NOMO-1 treated with dmso at 0.1 percent for 144 hours (cell line): ENCODE results near the gene SPATA46.
"Not testable (repeated sequence)": the region's sequence is repeated elsewhere in the genome, so short reads cannot be mapped to it uniquely, and the experiment has no call there.

Experiments used
- DNase-seq: peaks from one replicate; lab custom pipeline; 2025; ENCODE audit not compliant: unreplicated experiment; lab: John Stamatoyannopoulos, UW

The SPATA46 gene, protein sequence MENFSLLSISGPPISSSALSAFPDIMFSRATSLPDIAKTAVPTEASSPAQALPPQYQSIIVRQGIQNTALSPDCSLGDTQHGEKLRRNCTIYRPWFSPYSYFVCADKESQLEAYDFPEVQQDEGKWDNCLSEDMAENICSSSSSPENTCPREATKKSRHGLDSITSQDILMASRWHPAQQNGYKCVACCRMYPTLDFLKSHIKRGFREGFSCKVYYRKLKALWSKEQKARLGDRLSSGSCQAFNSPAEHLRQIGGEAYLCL

DNA sequence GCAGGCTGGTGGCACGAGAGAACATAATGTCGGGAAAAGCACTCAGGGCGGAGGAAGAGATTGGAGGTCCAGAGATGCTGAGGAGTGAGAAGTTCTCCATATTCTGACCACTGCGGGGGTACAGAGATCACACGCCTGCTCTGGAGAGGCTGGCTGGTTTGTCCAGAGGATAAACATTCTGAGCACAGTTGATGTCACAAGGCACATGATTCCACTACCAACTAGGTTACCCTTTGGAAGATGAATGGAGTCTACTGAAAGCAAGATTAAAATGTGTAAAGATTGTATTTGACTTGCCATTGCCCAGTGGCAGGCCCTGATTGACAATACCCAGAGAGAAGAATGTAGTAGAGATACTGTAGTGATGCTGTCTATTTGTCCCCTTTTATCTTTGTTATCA, at the start of gene SPATA46:
Gene SPATA46 (minus strand): TSS at position 164 of the 400 bp plus-strand sequence. CDS start 64 bp downstream, at position 100.
- no peak for DNase-seq

DNA sequence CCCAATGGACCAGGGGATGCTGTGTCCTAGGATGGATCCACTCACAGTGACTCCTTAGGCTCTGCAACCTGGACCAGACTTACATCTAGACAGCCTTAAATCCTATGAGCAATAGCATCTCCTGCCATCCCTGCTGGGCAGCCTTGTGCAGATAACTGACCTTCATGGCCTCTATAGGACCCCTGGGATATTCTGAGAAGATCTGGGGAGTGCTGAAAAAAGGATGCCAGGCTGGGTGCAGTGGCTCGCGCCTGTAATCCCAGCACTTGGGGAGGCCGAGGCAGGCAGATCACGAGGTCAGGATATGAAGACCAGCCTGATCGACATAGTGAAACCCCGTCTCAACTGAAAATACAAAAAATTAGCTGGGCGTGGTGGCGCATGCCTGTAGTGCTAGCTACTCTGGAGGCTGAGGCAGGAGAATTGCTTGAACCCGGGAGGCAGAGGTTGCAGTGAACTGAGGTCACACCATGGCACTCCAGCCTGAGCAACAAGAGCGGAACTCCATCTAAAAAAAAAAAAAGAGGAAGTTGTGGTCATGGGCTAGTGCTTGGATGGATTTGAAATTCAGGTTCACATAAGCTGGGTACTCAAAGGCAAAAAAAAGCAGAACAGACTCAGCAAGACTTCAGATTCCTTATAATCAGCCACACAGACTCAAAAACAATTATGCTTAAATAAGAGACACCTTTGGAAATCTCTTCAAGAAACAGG, 46.2 kb upstream of the SPATA46 start:
- DNase-seq = peak; percentile 90

DNA sequence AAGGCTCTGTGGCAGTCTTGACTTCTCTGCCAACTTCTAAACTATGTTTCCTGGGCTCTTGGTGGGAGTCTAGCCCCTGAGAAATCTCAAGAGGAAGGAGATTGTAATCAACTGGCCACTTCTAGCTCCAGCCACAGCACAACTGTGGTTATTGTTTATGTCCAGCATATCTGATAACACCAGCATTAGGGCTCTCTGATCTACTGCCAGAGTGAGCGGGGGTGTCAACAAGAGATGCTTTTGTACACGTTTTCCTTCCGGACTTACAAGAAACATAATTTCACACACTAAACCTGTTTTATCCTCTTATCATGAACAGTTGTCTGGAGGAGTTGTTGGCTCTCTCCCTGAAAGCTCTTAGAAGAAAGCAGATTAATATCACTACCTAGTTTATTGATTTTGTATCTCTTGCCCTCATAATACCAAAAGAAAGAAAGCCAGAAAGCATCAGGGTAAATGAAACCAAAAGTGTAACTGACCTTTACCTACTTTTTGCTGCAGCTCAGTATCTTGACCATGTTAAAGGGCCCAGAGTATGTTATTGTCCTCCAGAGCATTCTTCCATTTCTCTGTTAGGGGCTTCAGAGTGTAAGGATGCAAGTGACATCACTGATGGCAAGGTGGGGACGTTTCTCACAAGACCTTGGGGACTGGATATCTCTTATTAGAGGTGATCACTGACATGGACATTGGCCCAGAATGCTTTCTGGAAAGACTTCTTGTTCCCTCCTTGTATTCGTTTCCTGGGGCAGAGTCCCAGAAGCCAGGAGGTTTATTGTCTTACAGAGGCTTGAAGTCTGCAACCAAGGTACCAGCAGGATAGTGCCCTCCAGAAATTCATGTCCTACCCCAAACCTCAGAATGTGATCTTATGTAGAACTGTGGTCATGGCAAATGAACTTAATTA, 44.9 kb upstream of the SPATA46 start:
- no peak for DNase-seq

DNA sequence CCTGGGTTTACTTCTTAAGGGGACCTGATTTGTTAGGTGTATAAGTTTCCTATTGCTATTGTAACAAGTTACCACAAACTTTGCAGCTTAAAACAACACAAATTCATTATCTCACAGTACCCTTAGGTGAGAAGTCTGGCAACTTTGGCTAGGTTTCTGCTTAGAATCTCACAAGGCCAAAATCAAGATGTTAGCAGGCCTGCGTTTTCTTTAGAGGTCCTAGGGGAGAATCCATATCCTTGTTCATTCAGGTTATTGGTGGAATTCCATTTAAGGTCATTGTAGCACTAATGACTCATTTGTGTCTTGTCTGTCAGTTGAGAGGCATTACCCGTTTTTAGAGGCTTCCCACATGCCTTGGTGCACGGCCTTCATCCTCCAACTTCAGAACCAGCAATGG, 43.5 kb upstream of the SPATA46 start:
- no peak for DNase-seq

DNA sequence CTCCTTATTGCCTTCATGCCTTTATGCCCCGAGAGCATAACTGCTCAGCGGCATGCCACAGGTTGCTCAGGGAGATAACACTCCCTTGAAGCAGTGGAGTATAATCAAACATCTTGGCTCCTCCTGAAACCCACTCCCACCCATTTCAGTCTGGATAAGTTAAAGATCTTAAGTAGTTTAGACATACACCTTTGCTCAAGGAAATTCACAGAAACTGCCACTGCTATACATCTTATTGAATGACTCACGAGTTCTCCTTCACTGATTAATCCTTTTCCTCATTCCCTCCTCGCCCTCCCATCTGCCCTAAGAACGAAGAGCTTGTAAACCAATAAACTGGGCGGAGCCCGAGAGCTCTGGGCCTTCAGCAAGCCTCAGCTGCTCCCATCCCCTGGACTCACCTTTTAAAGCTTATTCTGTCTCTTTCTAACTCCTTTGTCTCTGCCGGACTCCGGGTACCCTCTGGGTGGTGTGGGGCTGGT, 42.8 kb upstream of the SPATA46 start:
- not testable (repeated sequence) for DNase-seq

DNA sequence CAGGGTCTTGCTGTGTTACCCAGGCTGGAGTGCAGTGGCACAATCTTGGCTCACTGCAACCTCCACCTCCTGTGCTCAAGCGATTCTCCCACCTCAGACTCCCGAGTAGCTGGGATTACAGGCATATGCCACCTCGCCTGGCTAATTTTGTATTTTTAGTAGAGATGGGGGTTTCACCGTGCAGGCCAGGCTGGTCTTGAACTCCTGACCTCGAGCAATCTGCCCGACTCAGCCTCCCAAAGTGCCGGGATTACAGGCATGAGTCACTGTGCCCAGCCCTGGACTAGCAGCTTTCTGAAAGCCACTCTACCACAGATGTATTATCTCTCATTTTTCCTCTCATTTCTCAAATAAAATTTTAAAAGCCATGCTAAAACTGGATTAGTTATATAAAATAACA, 41.9 kb upstream of the SPATA46 start:
- DNase-seq = not testable (repeated sequence)

DNA sequence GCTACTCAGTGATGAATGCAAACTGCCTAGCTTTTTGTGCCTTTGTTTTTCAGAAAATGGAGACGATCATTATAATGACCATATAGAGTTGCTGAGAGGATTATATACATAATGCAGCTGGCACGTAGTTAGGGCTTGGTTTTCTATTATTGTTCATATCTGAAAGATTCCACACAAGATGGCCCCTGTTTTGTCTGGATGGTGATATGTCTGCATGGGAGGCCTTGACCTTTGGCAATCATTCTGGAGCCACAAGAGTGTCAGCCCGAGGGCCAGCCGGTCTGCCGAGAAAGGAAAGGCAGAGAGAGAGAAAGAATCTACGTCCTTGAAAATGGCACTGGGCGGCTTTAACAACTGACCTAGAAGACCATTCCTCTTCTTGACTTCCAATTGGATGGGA, 41.0 kb upstream of the SPATA46 start:
- no peak for DNase-seq

DNA sequence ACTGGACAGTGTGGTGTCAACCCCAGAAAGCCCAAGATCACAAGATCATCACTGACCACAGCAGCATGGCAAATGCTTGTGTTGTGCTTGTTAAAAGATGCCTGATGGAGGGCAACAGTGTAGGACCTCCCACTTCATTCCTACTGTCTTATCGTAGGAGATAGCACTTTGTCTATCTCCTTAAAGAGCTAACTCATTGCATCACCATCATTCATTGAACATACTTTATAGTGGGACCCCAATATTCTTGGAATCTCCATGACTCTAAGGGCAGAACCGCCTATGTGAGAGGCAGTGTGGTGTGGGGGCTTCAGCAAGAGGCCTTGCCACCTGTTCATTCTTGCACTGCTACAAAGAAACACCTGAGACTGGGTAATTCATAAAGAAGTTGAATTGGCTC, 40.3 kb upstream of the SPATA46 start:
- DNase-seq = no peak

DNA sequence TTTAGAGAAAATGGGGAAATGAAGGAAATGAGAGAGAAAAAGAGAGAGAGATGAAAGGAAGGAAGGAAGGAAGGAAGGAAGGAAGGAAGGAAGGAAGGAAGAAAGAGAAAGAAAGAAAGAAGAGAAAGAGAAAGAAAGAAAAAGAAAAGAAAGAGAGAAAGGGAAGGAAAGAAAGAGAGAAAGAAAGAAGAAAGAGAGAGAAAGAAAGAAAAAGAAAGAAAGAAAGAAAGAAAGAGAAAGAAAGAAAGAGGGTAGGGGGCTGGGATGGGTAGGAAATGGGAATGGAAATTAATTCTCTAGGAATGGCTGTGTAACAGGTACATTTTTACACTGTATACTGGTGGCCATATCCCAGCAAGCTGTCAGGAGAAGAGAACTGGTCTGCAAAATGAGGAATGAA, 39.6 kb upstream of the SPATA46 start:
- DNase-seq = no peak

DNA sequence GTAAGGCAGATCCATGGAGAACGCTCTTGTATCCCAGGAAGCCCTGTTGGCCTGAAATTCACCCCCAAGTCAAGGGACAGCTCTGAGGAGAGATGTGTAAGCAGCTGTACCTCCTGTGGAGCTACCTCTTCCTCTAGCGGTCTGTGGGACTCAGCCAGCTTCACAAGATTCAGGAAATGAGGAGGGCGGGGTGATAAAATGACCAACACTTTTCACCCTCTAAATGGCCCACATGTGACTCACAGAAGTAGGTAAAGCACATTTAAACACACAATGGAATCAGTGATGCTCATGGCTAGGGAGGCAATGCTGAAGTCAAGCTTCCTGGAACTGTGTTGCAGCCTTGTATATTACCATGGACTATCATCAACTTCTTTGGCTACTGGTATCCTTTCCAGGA, 35.3 kb upstream of the SPATA46 start, which contains the start of gene SH2D1B:
Gene SH2D1B (minus strand): TSS at position 135 of the 400 bp plus-strand sequence. CDS start 120 bp downstream, at position 15.
- no peak for DNase-seq

DNA sequence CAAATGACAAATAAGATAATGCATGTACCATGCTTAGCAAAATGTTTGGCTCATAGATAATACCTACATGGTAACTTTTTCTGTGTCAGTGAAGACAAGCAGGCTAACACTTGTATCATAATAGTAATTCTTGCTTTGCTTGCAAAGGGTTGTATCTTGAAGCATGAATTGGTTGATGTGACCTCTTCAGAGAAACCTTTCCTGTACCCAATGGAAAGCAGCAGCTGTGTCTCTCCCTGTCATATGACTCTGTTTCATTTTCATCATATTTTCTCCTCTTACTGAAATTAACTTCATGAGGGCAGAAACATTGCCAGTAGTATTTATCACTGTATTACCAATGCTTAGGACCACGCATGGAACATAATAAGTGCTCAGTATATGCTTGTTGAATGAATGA, 30.9 kb upstream of the SPATA46 start:
- DNase-seq = no peak

DNA sequence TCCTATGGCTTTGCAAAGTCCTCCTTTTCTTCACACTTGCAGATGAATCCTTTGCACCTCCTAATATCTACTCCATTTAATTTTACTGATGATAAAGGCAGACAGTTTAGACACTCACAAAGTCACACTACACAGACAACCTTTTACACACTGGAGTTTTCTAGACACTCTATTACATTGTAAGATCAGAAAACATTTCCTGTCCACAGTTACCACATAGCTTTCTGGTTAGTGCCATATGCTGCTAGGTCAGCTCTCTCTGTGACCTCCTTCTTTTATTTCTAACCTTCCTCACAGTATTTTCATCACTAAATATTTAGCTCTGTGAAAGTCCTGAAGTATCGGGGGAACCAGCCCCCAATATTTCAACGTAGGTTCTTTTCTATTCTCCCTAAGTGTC, 30.2 kb upstream of the SPATA46 start:
- DNase-seq = no peak

DNA sequence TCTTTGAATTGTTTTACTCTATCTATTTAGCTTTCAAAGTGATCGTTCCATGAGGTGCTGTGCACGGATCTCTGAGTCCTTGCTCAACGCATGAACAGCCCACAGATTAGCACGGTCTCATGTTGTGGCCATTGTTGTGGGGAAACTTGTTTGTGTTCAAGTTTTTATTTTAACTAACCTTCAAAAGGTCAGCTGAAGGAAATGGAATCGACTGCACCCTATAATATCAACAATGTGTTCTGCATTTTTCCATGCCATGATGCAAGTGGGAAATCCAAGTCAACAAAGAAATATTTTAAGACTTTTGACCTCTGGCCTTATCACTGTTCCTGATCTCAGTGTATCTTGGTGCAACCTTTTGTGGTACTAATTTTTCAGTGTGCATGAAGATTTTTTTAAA, 29.1 kb upstream of the SPATA46 start:
- no peak for DNase-seq

DNA sequence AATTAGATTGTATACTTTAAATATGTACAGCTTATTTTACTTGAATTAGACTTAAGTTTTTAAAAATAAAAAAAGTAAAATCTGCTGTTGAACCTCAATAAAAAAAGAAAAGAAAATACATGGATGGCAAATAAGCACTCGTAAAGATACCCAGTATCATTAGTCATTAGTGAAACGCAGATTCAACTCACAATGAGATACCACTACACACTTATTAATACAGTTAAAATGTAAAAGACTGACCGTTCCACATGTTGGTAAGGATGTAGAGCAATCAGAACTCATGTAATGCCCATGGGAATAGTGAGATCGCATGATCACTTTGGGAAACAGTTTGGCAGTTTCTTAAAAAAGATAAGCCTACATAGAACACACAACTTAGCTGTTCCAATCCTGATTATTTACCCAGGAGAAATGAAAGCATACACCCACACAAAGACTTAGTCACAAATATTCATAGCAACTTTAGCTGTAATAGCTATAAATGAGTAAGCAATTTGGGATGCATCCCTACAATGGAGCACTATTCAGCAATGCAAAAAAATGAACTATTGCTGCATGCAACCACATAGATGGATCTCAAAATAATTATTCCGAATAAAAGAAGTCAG, 28.0 kb upstream of the SPATA46 start:
- DNase-seq = no peak

DNA sequence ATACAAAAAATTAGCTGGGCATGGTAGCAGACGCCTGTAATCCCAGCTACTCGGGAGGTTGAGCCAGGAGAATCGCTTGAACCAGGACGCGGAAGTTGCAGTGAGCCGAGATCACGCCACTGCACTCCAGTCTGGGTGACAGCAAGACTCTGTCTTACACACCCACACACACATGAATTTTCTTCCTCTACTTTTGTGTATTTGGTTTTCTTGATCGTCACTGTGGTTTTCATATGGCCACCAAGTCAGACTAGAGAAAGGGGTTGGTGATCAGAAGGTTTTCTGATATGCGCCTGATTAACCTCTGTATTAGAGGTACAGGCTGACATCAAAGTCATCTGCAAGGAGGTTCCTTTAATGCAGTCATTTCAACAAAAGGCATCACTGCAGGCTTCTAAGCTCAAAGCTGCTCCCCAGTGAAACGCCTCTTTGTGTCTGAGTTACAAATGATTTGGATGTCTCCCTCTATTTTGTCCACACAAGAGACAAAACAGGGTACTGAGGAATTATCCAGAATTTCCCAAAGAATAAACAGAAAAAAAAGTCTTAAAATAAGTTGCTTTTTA, 24.2 kb upstream of the SPATA46 start:
- DNase-seq = no peak

DNA sequence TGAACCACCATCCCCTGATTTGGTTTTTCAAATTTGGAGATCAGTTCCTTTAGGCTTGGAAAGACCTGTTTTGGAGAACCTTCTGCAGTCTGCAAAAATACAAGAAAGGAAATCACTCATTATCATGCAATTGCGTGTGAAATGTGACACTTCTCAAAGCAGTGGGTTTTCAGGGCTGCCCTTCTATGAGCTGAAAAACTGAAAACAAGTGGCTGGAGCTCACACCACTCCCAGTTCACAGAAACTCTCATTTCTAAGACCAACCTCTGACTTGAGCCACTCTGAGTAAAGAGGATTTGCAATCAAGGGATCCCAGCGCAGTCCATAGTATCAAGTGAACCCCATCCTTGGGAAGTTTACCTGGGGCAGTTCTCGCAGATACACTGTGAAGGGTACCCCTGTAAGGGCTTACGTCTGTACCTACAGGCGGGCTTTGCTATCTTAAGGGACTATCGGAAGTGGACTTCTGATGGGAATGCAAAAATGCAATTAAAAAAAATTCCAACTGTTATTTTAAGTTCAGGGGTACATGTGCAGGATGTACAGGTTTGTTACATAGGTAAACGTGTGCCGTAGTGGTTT, 22.4 kb upstream of the SPATA46 start:
- DNase-seq = no peak

DNA sequence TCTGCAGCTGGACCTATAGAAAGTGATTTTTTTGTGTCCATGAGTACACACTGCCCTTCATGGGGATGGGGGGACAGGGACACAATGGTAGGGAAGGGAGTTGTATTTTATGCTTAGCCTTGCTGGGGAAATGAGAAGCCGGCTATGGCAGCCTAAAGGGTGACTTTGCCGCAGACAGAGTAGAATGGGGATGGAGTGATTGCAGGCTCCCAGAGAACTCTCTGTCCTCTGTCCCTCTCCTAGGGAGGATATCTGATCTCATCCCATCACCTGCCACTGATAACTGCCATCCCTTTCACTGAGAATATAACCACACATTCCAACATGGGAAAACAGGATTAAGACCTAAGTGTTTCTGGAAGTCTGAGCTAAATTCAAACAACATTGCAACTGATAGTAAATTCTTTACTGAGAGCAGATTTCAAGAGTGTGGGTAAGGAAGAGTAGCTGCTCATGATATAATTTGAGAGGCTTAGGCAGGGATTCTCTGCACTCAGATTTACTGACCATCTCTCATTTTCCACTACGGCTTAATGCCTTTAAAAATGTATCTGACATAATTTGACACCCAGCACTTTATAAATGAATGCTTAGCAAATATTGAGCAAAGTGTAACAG, 21.4 kb upstream of the SPATA46 start:
- DNase-seq = no peak

DNA sequence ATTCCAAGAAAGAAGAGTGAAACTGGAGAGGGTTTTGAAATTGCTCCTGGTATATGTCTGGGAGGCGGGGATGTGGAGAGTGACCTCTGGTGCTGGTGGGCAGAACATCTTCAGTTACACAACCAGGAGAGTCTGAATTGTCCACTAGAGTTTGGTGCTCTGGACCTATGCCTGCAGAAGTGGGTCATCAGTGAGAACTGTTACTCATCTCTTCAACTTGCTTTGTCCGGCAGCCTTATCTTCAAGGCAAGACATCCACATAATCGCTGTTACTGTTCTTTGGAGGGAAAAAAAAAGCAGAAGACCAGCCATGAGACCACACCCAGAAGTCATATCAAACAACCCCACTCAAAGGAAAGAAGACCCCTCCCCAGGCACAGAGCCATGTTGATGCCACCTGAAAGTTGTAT, 20.4 kb upstream of the SPATA46 start:
- DNase-seq = no peak

DNA sequence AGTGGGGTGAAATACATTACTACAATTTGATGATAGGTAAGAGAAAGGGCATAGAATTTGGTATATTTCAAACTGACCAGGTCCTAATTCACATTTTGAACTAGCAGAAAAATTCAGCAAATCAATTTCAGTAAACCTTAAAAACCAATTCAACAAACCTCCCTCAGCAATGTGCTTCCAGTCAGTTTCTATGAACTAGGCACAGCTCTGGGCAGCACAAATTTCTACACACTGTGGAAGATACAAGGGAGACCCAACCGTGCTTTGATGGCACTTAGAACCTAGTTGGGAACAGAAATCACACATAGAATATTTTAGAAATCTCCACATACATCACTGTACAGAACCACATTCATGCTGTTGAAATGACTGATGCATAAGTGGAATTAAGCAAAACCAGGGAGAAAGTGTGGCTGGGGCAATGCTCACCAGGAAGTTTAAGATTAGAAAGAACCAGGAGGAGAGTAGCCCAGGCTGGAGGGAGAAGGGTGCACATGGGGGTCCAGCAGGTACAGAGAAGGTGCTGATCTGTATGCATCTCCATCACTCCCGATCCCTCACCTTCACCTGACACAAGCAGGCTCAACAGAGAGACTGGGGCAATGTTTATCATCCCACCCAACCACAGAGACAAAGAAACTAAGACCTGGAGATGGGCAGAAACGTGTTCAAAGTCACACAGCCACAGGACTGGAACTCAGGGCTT, 19.7 kb upstream of the SPATA46 start:
- DNase-seq = no peak
